HG03439 (cell line): Measurements from ENCODE around the gene SLC7A1.

ENCODE experiments used
- ATAC-seq: cut with Tn5 transposase; IDR thresholded peaks from one replicate; pipeline ENCODE4 v1.9.1; 2021; ENCODE audit warnings: mild to moderate bottlenecking, moderate library complexity; ENCODE audit not compliant: unreplicated experiment

Gene SLC7A1

DNA sequence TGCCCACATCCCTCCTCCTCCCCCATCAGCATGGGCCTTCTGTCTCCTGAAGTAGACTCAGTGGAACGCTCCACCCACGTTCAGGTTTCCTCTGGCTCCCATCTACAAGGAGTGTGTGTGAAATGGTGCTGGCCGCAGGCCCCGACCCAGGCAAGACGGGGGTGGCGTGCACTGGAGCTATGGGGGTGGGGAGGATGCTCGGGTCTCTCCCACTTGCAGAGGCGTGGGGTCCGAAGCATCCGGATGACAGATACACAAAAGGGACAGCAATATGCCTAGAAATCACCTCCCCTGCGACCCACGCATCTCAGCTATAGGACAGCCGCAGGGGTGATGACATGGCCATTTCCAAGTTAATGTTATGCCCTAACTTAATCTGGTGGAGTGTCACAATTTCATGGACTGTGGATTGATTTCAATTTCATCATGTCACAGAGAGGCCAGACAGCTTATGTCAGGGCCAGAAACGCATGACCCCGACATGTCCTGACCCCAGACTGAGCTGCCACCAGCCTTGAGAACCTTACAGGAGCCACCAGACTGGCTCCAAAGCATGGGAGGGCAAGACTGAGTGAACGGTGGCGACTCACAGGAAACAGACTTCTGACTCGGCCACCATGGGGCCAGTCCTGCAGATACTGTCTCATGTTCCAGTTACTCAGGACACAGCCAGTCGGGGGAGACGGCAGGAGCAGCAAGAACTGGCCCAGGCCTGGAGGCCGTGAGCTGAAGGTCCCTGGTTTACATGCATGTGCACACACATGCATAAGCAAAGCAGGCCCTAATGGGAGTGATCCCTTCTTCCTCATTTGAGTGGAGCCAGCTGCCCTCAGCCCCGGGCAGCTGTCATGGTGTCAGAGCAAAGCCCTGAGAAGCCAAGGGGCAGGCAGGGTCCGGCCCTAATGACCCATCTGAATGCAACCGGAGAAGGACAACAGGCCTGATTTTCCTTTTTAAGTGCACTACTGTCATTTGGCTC lies 82.2 kb downstream of the SLC7A1 start:
- ATAC-seq: no peak

DNA sequence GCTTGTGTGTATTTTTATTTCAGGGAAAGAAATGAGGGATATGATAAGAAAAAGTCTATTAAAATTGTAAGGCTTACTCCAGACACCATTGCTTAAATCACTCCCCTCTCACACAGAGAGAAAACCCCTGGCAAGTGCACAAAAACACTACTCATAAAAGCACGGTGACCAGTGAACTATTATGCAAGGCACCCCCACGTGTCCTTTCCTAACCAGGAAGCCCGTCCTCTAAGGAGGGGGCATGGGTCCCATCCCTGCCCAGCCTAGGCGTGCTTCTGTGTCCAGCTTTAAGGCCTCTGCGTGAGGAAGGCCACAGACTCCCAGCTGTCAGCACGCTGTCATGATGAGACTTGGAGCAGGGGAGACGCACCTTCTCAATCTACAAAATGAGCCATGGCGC lies 83.5 kb downstream of the SLC7A1 start:
- no peak for ATAC-seq

DNA sequence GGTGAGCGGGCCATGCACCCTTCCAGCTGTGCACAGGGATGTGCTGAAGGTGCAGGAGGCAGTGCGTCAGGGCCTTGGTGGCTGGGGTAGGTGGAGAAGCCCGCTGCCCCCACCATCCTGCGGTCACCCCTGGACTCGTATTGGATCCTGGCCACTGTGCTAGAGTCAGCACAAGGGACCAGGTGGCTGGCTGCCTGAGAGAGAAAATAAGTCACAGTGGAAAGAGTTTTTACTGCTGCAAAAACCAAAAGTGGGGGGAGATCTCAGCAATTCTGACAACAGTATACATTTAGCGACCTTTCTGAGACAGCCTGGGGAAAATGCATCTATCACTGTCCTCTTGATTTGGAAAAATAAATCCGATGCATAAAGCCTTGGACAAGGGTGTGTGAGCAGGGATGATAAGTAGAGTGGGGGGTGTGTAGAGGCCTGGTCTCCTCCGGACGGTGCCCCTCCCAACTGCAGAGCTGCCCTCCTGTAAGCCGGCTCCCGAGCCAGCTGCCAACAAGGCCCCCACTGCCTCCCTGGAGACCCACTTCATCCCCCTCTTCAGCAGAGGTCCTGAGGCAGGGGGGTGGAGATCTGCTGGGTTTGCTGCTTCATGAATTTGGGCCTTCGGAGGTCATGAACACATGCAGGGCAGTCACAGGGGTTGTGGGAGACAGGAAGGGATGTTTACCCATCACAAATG lies 84.2 kb downstream of the SLC7A1 start:
- no peak for ATAC-seq

DNA sequence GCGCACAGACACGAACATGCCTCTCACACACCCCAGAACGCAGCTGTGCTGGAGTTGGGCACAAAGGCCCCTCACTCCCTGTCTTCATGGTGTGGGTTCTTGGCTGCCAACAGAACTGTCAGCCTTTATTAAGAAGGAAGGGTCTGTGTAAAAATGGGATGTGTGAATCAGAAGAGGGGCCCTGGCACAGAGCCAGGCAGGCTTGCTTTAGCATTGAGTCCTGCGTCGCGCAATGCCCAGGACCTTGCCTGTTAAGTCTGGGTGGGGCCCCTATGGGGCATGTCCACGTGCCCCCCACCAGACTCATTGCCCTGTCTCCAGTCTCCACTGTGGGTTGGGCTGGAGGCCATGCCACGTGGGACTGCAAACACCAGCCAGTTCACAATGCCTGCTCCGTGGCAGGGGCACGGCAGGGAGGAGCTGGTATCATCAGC lies 84.8 kb downstream of the SLC7A1 start:
- no peak for ATAC-seq

DNA sequence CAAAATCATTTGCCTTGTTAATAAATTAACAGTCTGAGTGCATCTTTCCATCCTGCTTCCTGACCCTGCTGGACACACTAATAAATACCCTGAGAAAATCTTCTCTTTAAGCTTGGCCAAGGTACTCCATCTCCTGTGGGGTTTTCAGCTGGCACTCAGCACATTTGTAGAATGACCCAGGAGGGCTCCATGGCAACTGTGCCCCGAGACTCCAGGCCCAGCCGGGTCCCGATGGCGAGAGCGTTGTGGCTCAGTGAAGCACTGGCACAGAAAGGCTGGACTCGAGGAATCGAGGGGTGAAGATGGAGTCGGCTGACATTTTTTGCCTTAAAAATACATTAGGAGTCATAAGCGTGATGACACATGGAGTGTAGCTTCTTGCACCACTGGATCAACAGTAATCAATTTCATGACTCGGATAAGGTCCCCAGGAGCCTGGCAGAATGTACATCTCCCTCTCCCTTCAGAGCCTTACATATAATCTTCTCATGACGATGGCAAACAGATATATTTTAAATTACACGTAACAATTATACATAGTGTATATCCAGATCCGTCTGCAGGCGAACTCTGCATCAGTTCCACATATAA lies 85.4 kb downstream of the SLC7A1 start:
- no peak for ATAC-seq

DNA sequence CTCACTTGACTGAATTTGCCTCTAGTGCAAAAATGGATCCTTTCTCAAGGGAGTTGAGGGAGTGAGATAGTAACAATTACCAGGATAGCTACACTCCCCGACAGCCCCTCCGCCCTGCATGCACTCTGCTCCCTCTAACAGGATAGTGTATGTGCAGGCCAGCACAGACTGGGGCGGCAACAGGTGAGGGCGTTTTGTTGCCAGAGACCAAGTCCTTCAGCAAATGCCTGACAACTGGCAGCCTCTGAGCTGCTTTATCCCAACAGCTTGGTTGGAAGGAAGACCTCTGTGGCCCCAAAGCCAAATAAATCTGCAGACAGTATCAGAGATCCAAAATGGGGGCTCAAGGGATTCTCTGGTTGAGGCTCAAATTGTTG lies 86.6 kb downstream of the SLC7A1 start:
- no peak for ATAC-seq

DNA sequence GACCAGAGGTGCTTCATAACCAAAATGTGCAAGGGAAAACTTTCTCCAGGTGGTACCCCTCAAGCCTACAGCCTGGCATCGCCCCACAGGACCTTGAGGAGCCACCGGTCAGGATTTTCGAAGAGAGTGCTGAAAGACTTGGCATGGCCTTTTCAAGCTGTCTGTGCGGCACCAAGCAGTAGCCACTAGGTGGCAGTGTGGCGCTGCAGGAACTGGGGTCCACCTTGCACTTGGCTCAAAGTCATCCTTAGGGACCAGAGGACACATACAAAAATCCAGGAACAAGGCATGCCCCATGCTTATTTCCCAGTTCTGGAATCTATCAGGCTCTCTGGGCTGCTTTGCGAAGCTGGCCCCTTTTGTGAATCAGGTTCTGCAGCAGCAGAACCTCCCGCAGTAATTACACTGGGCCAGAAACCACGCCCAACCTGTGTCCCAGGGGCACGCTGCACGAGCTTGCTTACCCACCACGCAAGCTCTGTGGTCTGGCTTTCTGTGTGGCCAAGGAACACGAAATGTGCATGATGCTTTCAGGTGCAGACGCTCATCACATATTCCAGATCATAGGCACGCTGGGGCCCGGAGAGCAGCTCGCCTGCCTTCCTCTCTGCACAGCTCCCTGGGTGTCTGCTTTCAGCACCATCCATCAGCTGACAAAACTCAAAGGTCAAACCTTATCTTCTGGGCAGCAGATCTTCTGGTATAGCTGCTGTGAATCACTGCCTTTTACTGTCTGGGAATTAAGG lies 87.2 kb downstream of the SLC7A1 start:
- no peak for ATAC-seq

DNA sequence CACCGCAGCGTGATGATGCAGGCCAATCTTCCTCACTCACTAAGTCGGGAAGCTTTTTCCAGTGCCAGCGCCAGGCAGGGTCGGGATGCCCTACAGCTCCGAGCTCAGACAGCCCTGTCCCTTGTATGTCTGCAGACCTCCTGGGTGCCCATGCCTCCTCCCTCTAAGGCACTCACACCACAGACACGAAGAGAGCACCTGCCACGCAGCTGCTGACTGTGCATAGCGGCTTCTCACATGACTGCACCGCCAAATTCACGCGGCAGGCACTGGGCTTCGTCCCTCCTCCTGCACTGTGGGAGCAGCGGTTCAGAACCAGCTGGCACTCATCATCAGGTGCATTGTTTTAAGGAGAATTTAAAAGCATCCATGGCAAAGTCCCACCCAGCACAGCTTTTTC lies 88.1 kb downstream of the SLC7A1 start:
- no peak for ATAC-seq

DNA sequence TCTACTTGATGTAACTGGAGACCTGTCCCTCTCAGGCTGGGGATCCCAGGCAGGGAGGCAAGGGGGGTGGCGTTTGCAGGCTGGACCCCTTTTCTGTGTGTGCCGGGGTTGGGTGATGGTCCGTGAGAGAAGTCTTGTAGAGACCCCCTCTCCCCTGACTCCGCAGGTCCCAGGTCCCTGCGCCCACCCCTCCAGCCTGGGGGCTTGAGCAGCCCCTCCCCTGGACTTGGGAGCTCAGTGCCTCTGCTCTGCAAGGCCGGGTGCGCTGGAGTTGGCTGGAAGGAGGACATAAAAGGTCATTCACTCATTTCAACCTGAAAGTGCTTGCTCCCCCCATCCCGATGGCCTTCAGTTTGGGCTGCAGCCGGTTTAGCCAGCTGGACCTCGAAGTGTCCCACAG lies 89.5 kb downstream of the SLC7A1 start:
- no peak for ATAC-seq

DNA sequence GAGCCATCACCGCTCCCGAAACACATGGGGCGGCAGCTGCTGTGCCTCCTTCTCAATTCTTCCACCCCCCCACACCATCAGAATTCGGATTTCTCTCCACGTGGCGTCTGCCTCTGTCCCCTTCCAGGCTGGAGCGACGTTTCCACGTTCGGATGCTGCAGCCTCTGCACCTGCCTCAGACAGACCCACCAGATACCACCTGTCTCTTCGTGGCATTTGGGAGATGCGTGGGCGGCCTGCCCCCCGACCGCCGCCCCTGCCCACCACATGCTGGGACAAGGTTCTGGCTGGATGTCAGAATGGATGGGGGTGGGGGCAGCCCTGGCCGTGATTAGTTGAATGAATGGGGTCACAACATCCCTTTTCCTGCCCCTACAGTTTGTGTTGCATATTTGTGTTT lies 90.0 kb downstream of the SLC7A1 start:
- ATAC-seq: no peak

DNA sequence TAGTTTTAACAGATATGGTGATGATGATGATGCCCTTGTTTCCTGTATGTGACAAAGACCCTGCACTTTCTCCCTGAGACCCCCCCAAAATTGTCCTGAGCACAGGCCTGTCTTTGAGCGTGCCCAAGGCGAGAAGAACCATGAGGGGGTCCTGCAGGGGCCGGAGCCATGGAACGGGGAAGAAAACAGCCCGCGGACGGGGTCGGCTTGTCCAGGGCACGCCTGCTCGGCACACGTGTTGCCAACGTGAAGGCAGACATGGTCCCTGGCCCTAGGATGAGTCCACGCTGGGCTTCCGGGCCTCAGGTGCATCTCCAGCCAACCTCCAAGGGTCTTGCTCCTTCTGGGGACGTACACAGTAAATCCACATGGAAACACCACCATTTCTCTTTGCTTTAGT lies 90.8 kb downstream of the SLC7A1 start:
- ATAC-seq: no peak

DNA sequence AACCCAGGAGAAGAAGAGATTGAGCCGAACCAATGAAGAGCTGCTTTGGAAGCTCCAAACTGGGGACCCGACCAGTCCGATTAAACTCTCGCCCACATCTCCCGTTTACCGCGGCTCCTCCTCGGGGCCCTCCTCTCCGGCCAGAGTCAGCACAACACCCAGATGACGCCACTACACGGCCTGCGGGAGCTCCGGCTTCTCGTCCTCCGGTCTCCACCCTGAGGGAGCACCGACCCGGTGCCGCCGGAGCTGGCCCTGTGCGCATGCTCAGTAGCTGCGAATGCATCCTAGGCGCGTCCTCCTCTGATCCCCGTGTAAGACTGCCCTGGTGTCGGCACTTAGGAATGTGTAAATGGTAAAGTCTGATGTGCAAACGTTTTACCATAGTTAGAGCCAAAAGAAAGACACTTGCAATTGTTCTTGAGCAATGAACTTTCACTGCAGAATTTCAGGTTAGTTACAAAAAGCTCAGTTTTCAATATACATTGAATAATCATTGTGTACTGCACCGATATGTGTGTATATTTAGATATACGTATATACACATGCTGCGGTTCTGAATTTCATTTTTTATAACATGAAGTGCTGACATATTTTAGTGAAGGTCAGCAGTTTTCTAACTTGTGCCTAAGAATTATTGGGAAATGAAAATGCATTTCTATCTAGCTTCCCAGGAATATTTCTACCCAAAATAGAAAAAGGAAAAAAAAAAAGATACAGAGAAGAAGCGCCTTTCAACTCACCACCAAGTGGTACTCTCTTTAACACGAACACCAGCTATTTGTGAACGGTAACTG lies 92.2 kb downstream of the SLC7A1 start:
- no peak for ATAC-seq

DNA sequence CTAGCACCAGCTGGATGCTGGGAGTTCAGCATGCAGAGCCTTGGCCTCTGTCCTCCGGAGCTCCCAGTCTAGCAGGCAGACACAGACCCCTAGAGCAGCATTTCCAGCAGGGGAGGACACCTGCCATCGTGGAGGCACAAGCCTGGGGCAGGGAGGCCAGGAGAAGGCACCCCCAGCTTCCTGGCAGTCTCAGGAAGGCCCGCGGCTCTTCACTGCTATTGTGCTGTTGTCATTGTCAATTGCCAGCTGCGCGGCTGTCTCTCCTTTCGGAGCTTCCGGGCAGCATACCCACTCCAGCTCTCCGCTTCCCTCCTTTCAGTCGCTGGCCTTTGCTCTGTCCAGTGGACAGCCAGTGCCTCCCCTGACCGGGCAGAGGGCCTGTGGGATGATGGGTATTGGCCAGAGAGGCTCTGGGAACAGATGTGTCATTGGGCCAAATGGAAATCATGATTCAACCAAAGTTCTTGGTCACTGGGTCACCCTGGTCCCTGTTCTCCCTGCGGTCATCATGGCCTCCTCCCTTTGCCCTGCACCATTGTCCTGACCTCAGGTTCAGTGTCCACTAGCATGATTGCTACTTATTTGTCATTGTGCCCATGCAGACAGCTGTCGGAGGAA lies 93.0 kb downstream of the SLC7A1 start:
- no peak for ATAC-seq

DNA sequence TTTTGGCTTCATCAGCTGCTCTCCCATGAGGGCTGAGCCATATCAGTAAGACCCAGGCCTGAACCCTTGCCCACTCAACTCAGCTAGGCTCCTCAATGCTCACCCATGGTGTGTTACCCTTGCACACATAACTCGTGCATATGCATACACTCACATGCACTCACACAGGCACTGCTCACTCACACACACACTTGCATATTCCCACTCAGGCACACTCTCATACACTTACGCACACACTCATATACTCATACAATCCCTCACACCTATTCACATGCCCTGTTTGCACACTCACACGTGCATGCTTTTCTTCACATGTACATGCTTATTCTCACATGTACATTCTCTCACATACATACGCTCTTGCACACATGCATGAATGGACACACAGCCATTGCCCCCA lies 93.8 kb downstream of the SLC7A1 start:
- ATAC-seq: no peak

DNA sequence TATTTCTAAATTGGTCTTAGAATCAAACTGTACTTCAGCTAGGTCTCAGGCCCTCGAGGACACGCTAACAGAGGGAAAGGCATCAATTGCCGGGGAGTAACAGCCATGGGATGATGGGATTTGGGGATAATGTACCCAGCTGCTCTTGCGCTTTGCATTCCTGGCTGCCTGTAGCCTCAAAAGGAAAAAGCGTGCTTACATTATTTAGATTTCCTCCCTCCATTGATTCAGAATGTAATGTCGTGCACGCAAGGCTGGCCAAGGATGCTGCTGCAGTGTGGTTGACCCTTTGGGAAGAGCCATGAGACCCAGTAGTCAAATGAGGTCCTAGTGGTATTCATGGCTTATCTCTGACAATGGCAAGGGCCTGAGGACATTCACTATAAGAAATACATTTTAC lies 95.1 kb downstream of the SLC7A1 start:
- no peak for ATAC-seq

DNA sequence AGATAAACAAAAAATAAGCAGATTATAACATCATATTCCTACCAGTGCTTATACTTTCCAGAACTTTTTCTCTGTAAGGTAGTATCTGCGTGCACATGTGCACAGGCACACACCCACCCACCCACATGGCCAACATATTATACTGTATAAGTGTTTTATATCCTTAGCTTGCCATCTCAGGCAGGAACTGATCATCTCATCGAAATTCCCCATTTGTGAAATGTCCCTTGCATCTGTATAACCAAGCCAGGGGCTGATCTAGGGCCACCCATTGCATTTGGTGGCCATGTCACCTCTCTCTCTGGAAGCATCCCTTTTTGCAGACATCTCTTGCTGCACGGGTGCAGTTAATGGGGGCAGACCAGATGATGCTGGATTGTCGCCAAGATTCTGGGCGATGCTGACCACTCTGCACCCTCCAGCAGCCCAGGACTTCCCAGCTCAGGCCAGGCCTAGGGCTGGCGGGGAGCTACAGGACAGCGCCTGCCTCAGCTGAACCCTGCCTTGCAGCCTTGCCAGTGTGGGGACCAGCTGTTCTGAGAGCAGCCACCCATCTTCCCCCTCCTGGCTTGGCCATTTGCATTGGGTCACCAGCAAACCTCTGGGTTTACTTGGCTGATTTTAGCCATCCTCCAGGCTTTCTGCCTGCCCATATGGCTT lies 95.9 kb downstream of the SLC7A1 start:
- ATAC-seq: no peak

DNA sequence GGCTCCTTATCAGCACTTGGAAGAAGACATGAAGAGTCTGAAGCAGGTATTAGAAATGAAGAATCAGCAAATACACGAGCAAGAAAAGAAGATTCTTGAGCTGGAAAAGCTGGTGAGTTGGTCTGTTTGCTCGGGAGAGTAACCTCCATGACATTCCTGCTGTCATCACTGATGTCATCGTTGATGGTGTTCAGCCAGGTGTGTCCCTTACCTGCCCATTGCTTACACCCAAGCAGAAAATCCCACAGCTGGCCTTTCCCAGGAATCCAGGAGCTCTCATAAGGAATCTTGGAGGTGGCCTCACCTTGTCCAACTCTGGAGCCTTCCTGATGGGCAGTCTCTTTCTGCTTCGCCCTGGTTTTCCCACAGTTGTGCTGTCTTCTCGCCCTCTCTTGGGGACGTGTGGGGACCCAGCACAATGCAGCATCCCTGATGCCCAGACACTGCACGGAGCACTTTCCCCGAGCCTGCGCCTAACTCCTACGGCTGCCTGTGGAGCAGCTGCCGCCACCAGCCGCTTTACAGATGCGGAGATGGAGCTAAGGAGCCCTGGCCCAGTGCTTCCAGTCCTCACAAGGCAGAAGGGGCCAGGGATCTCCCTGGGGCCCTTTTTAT lies 97.0 kb downstream of the SLC7A1 start:
- no peak for ATAC-seq

DNA sequence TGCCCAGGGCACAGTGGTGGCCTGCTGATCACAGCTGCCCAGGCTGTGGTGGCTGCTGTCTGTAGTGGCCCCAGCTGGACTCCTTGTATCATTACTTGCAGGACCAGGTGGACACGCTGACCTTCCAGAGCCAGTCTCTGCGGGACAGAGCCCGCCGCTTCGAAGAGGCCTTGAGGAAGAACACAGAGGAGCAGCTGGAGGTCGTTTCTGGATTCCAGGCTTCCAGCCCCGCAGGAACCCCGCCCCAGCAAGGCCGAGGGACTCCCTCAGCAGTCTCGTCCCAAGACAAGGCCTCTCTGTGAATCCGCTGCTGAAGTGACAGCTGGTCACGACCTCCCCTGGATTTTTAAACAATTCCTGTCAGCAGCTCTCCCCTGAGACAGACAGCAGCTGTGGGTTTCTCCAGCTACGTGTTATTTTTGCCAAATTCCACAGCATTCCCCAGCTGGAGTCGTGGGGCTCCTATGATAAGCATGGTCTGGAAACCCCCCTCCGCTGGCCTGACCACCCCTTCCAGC lies 98.3 kb downstream of the SLC7A1 start:
- no peak for ATAC-seq

DNA sequence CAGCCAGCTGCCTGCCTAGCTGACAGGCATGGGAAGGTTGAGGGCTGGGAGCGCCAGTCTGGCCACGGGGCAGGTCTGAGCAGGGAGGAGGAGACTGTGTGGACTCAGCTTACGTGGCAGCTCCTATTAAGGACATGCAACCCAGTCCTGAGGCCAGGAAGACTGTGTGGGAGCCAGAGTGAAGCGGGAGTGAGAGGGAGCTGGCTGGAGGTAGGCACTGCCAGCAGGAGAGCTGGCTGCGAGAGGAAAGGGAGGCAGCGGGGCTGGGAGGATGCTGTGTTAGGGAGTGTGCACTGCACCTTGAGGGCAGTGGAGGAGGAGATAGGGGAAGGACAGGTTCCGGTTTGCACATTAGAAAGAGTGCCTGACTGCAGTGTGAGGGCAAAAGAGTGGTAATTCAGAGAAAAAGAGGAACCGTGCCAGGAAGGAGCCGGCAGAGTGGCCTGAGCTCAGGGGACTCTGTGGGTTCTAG lies 99.2 kb downstream of the SLC7A1 start:
- no peak for ATAC-seq
